Kidney capillary endothelial cell (primary cell): ENCODE results near the gene KHDC3L.
"Not testable (repeated sequence)": the region's sequence is repeated elsewhere in the genome, so short reads cannot be mapped to it uniquely, and the experiment has no call there.

ENCODE experiments used
- DNase-seq: peaks from one replicate; pipeline ENCODE4 v3.0.0-alpha.2; 2018; ENCODE audit warnings: low spot score

KHDC3L gene

DNA sequence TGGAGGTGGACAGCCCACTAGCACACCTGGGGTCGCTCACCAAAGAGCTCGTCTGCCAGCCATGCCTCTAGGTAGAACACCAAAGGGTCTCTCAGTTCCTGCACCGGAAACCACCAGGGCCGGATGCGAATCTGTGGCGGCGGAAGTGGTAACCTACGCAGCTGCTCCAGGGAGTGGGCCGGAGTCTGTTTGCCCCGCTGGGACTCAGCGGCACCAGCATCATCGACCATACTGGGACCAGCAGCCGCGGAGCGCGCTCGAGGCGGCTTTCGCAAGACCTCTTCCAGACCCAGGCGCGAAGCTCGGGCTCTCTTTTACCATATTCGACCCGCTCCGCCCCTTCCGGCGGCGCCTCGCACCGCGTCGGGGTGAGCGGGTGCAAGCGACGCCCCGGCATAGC is 7.1 kb downstream of the KHDC3L start, which contains the start of gene OOEP:
Gene OOEP (minus strand): TSS at position 335 of the 400 bp plus-strand sequence. CDS start 105 bp downstream, at position 230.
- no peak for DNase-seq

- DNase-seq: no peak
Measured at GRCh38 chr6:73371984-73372383, 9.5 kb downstream of the KHDC3L start.

- DNase-seq: no peak
Measured at GRCh38 chr6:73372516-73372915, 10.1 kb downstream of the KHDC3L start.

DNA sequence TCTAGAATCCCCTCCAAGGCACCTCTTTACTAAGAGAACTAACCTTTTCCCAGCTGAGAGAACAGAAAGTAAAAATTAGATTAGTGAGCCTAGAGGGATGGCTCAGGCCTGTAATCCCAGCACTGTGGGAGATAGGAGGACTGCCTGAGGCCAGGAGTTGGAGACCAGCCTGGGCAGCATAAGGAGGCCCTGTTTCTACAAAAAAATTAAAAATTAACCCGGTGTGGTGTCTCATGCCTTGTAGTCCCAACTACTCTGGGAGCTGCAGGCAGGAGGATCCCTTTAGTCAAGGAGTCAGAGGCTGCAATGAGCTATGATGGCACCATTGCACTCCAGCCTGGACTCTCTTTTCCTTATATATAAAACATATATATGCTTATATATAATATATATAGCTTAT is 12.8 kb downstream of the KHDC3L start:
- no peak for DNase-seq

DNA sequence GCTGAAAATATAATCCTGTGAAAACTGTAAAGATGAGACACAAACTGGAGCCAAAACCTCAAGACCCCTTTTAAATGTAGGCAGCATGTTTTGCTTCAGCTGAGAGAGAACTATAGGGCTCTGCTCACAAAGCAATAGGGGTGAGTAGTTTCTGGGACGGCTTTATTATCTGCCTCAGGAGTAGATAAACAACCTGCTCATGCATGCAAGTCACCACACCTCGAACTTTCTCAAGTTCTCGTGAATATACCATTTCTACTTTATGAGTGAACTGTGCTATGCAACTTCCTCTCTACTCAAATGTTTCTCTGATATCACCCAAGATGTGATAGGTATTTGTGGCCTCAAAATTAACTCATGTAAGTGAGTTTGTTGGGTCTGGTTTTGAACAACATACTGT is 14.8 kb downstream of the KHDC3L start:
- DNase-seq: no peak

GRCh38 chr6:73381531-73381930 is 19.1 kb downstream of the KHDC3L start:
- not testable (repeated sequence) for DNase-seq

DNA sequence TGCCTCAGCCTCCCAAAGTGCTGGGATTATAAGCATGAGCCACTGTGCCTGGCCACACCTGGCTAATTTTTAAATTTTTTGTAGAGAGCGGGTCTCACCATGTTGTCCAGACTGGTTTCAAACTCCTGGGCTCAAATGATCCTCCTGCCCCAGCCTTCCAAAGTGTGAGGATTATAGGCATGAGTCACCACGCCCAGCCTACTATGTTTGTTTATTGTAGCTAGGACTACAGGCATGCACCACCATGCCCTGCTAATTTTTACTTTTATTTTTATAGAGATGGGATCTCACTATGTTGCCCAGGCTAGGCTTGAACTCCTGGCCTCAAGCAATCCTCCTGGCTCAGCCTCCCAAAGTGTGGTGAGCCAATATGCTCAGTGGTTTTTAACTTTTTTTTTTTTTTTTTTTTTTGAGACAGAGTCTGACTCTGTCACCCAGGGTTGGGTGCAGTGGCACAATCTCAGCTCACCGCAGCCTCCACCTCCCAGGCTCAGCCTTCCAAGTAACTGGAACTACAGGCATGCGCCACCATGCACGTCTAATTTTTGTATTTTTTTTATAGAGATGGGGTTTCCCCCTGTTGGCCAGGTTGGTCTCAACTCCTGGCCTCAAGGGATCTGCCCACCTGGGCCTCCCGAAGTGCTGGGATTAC is 20.1 kb downstream of the KHDC3L start:
- DNase-seq: no peak

DNA sequence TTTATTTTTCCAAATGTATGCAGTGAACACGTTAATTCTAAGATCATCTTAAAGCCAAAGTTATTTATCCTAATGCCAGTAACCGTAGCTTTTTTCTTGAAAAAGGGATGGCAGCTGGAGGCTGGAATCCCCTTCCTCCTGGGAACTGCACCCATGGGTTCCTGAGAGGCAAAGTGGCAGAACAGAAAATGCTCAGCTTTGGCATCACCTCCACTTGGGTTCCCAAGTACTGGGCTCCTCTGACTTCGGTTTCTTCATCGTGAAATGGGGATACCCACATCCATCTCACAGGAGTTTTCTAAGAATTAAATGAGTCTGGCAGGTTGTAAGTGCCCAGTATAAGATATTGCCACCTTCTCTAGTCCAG is 26.0 kb downstream of the KHDC3L start:
- DNase-seq: no peak

- peak; percentile 41 for DNase-seq
Measured at GRCh38 chr6:73388800-73389512, 26.5 kb downstream of the KHDC3L start.

GRCh38 chr6:73389854-73390253 is 27.4 kb downstream of the KHDC3L start:
- DNase-seq: no peak

DNA sequence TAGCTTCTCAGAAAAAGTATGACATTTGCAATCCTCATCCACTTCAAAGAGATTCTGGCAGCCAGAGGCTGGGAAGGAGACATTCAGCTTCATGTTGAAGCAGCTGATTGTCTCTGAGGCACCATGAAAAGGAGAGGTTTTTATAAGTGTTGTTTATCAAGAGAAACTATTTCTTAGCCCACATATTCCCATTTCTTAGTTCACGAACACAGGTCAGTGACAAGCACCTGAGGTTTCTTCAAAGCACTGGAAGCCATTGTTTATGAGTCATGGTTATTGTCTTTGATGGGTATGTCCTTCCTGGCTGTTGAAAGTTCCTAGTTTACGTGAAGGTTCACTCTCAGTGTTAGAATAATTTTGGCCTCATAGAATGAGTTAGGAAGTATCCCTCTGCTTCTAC is 29.2 kb downstream of the KHDC3L start:
- DNase-seq: no peak

DNA sequence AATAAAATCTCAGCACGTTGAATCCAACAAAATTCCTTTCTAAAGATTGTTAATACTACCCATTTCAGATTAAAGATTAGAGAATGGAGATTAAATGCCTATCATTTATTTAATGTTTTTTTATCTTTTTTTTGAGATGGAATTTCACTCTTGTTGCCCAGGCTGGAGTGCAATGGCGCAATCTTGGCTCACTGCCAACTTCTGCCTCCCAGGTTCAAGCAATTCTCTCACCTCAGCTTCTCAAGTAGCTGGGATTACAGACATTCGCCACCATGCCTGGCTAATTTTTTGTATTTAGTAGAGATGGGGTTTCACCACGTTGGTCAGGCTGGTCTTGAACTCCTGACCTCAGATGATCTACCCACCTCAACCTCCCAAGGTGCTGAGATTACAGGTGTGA is 29.7 kb downstream of the KHDC3L start:
- DNase-seq: not testable (repeated sequence)

- DNase-seq: no peak
Measured at GRCh38 chr6:73393278-73393677, 30.8 kb downstream of the KHDC3L start.

GRCh38 chr6:73394577-73395354 is 32.3 kb downstream of the KHDC3L start, which contains the start of gene DDX43:
DDX43 (plus strand) TSS chr6:73394828; CDS start chr6:73394906, 78 bp downstream.
- no peak for DNase-seq

DNA sequence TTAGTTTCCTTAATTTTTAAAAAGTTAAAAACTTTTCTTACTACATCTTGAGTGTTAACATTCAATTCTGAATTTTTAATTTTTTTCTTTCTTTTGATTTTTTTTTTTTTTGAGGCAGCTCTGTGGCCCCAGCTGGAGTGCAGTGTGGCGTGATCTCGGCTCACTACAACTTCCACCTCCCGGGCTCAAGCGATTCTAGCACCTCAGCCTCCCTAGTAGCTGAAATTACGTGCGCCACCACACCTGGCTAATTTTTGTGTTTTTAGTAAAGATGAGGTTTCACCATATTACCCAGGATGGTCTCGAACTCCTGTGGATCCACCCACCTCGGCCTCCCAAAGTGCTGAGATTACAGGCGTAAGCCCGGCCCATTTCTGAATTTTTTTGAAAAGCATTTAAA is 33.4 kb downstream of the KHDC3L start:
- DNase-seq: no peak

- DNase-seq: no peak
Measured at GRCh38 chr6:73400656-73401055, 38.2 kb downstream of the KHDC3L start.

- DNase-seq: no peak
Measured at GRCh38 chr6:73409395-73409794, 46.9 kb downstream of the KHDC3L start.

DNA sequence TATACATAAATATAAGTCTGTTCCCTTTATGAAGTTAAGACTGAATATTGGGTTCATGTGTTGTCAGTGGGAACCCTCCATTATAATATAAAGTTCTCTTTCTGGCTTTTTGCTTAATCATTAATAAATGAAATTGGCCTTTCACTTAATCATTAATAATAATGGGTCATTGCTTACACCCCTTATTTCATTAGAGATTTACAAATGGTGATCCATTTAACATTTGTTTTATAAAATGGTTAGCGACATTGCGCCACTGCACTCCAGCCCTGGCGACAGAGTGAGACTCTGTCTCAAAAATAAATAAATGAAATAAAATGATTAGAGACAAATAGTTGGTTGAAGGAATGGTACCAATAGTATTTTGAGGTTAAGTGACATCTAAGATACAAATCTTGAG is 50.6 kb downstream of the KHDC3L start:
- DNase-seq: no peak
